GM12878 (cell line): ENCODE data around the gene ELMOD3. TPM values are rescaled to one million over a fixed set of nuclear protein-coding genes. Genes with fewer than 3 reads are reported as not detected.

Experiments
- ATAC-seq: fragments of 200-7000 bp; cut with Tn5 transposase; 3 replicates; pipeline ENCODE4 v1.9.1; 2020; ENCODE audit warnings: mild to moderate bottlenecking, moderate library complexity
- Bru-seq: library from RNA; stranded (reverse); fragments of 400-500 nt; gene quantifications from one replicate; lab custom pipeline; 2021; lab: Mats Ljungman, UMichigan
- BruChase-seq, 2 experiments: library from RNA; stranded (reverse); fragments of 400-500 nt; gene quantifications; one replicate each; lab custom pipeline; 2021; lab: Mats Ljungman, UMichigan
- BruUV-seq: library from RNA; stranded (reverse); fragments of 400-500 nt; replicated peaks from 2 replicates; lab custom pipeline; 2021; lab: Mats Ljungman, UMichigan
- CTCF ChIA-PET: fragments of 300-600 bp; sonication (Branson Sonifier 250); formaldehyde crosslinking; extraction: SDS; loops from one replicate; lab custom pipeline; 2021; ENCODE audit warnings: inconsistent platforms; lab: Yijun Ruan, JAX
- POLR2A ChIA-PET: fragments of 350-600 bp; formaldehyde crosslinking; extraction: SDS; loops from one replicate; lab custom pipeline; 2021; ENCODE audit warnings: inconsistent platforms; lab: Charles Lee
- RAD21 ChIA-PET: fragments of 300-600 bp; sonication (Branson Sonifier 250); formaldehyde crosslinking; loops from one replicate; lab custom pipeline; 2023; ENCODE audit warnings: antibody characterized with exemption; ENCODE audit not compliant: unreplicated experiment; lab: Charles Lee
- SMC1A ChIA-PET: fragments of 300-600 bp; sonication (Branson Sonifier 250); formaldehyde crosslinking; loops from one replicate; lab custom pipeline; 2023; ENCODE audit not compliant: unreplicated experiment, uncharacterized antibody; lab: Charles Lee
- DNase-seq: peaks from one replicate; pipeline ENCODE4 v3.0.0-alpha.2; 2011; ENCODE audit warnings: low read depth, low spot score
- FAIRE-seq: peaks from 3 replicates; lab custom pipeline; 2011; peaks lifted over from hg19 to GRCh38; lab: Jason Lieb, UNC
- H2AFZ ChIP-seq: 2 replicates; pipeline ENCODE4 v1.6.0; 2011; ENCODE audit warnings: low read depth, low read length, control low read depth; ENCODE audit not compliant: control insufficient read depth
- H3K27ac ChIP-seq: 2 replicates; pipeline ENCODE4 v1.5.1; 2011; ENCODE audit warnings: control low read depth; ENCODE audit not compliant: control insufficient read depth, insufficient read depth
- H3K27me3 ChIP-seq, 2 experiments: replicated peaks in 1 of 2; 2 replicates each; pipeline versions ENCODE4 v1.6.0 to v1.6.1; 2011; ENCODE audit warnings: low read length in 1 of 2; ENCODE audit not compliant: control insufficient read depth in 2 of 2, insufficient read depth in 2 of 2
- H3K36me3 ChIP-seq, 2 experiments: 2 replicates each; pipeline ENCODE4 v1.5.1; 2011; ENCODE audit warnings: low read length in 1 of 2; ENCODE audit not compliant: control insufficient read depth in 2 of 2, insufficient read depth in 2 of 2
- H3K4me1 ChIP-seq: 2 replicates; pipeline ENCODE4 v1.6.1; 2011; ENCODE audit warnings: mild to moderate bottlenecking, low read length, moderate library complexity, mixed read lengths; ENCODE audit not compliant: control insufficient read depth, insufficient read depth
- H3K4me2 ChIP-seq: 2 replicates; pipeline ENCODE4 v1.6.0; 2011; ENCODE audit warnings: control low read depth; ENCODE audit not compliant: control insufficient read depth, insufficient read depth
- H3K4me3 ChIP-seq: fragments of 200-600 bp; sonication (generic); 2 replicates; pipeline ENCODE4 v1.5.1; 2016
- H3K79me2 ChIP-seq: 2 replicates; pipeline ENCODE4 v1.6.0; 2011; ENCODE audit warnings: low read length; ENCODE audit not compliant: control insufficient read depth, insufficient read depth
- H3K9ac ChIP-seq: 2 replicates; pipeline ENCODE4 v1.8.0; 2011; ENCODE audit warnings: low read length, control low read depth, mixed read lengths; ENCODE audit not compliant: control insufficient read depth, insufficient read depth
- H3K9me3 ChIP-seq: replicated peaks from 3 replicates; pipeline ENCODE4 v1.5.1; 2011; ENCODE audit warnings: mild to moderate bottlenecking, low read length; ENCODE audit not compliant: control insufficient read depth, insufficient read depth
- H4K20me1 ChIP-seq: 2 replicates; pipeline ENCODE4 v1.6.0; 2011; ENCODE audit not compliant: control insufficient read depth, insufficient read depth
- E4F1 ChIP-seq: fragments of 450-650 bp; IDR thresholded peaks from 2 replicates; pipeline ENCODE4 v1.6.1; 2018; ENCODE audit warnings: borderline replicate concordance, mild to moderate bottlenecking; ENCODE audit not compliant: partially characterized antibody
- EZH2 ChIP-seq: IDR thresholded peaks from 2 replicates; pipeline ENCODE4 v1.6.1; 2012; ENCODE audit warnings: low read depth, mild to moderate bottlenecking, control low read depth, inconsistent platforms, low read length, borderline replicate concordance; ENCODE audit not compliant: control insufficient read depth
- NKRF ChIP-seq: fragments of 450-650 bp; conservative IDR thresholded peaks from 2 replicates; pipeline ENCODE4 v1.6.1; 2017; ENCODE audit warnings: mild to moderate bottlenecking, moderate library complexity
- POLR2AphosphoS5 ChIP-seq: IDR thresholded peaks from 2 replicates; pipeline ENCODE4 v1.6.1; 2011; ENCODE audit warnings: mild to moderate bottlenecking, low read length, inconsistent platforms
- SIX5 ChIP-seq: IDR thresholded peaks from 2 replicates; pipeline ENCODE4 v1.6.1; 2011; ENCODE audit warnings: mild to moderate bottlenecking, low read depth, low read length, moderate library complexity; ENCODE audit not compliant: severe bottlenecking
- SMARCA5 ChIP-seq: fragments of 450-650 bp; IDR thresholded peaks from 2 replicates; pipeline ENCODE4 v1.6.1; 2017; ENCODE audit warnings: mild to moderate bottlenecking
- SP1 ChIP-seq: IDR thresholded peaks from one replicate; pipeline ENCODE4 v1.6.1; 2011; ENCODE audit warnings: low read depth, low read length
- SREBF2 ChIP-seq: IDR thresholded peaks from 2 replicates; pipeline ENCODE4 v1.6.1; 2012; ENCODE audit warnings: mild to moderate bottlenecking, low read length
- YY1 ChIP-seq: IDR thresholded peaks from 2 replicates; pipeline ENCODE4 v1.6.1; 2011; ENCODE audit warnings: low read depth, mild to moderate bottlenecking, low read length
- WGBS: methylation state at CpG from one replicate; pipeline ENCODE4 v1.1.6; 2016; ENCODE audit warnings: low lambda C conversion rate; ENCODE audit not compliant: insufficient replicate concordance, insufficient coverage; ENCODE audit errors: missing lambda C conversion rate; 5-methylcytosine and 5-hydroxymethylcytosine counted together
- in situ Hi-C: fragments of 300-500 bp; cut with MboI; formaldehyde crosslinking; loops from 9 replicates; pipeline ENCODE4 v1.14.3; 2018; ENCODE audit warnings: mixed read lengths
- intact Hi-C: fragments of 100-400 bp; cut with micrococcal nuclease; formaldehyde crosslinking; loops from one replicate; pipeline ENCODE4 v1.14.2; 2022; ENCODE audit not compliant: unreplicated experiment
- long read RNA-seq, 2 experiments: library from polyadenylated mRNA; unstranded; transcript quantifications; one replicate each; pipeline ENCODE4 v2.0.0, GENCODE V29; 2019 to 2020
- polyA minus RNA-seq, 3 experiments: library from RNA; depleted of rRNA, polyadenylated mRNA; stranded (reverse); fragments of >200 nt; gene quantifications; 2 replicates each; pipeline ENCODE4 v1.2.3, GENCODE V29; 2011
- polyA plus RNA-seq, 11 experiments: library from polyadenylated mRNA; depleted of rRNA in 4 of 11; unstranded in 6 of 11; stranded (reverse) in 5 of 11; fragments of >200 nt; fragmentation: Nextera tagmentation in 4 of 11; fragmentation: Illumina TruSeq in 1 of 11; extraction: Ambion mirVana in 4 of 11; extraction: Trizol in 1 of 11; gene quantifications; 1 replicate in 1 of 11; 2 replicates in 10 of 11; pipeline versions ENCODE4 v1.2.1 to v1.2.3, GENCODE V29; 2011 to 2016; ENCODE audit warnings: inconsistent platforms in 2 of 11, missing spikeins in 2 of 11, low read depth in 1 of 11
- total RNA-seq, 4 experiments: library from RNA; depleted of rRNA in 3 of 4; stranded (reverse); fragments of >200 nt in 3 of 4; fragmentation: Illumina TruSeq in 1 of 4; extraction: Trizol in 1 of 4; gene quantifications; 2 replicates each; pipeline versions ENCODE4 v1.2.1 to v1.2.3, GENCODE V29; 2013 to 2021

ELMOD3 gene
- total RNA-seq (2013; cell fraction: nucleolus; rRNA removed): 35.5 and 42.9 TPM in 2 replicates
- total RNA-seq (2014; rRNA removed): 11.0 and 14.6 TPM in 2 replicates
- total RNA-seq (2014; rRNA removed; fragmentation: Illumina TruSeq; extraction: Trizol): 10.0 and 10.4 TPM in 2 replicates
- 10.1 and 11.2 TPM in 2 replicates for total RNA-seq (2021)
- polyA plus RNA-seq (2011; ENCODE audit: low read depth): 5.8 TPM
- polyA plus RNA-seq (2011; rRNA removed): 19.0 and 19.1 TPM in 2 replicates
- 18.8 and 22.2 TPM in 2 replicates for polyA plus RNA-seq (2011; cell fraction: cytosol; rRNA removed)
- polyA plus RNA-seq (2011; cell fraction: nucleus; rRNA removed): 48.1 and 49.9 TPM in 2 replicates
- 7.7 and 9.1 TPM in 2 replicates for polyA plus RNA-seq (2012)
- 13.5 and 14.0 TPM in 2 replicates for polyA plus RNA-seq (2014; fragmentation: Illumina TruSeq; extraction: Trizol)
- 1 to 10 TPM; 1.2 to 2.7 TPM for polyA plus RNA-seq (2014; fragmentation: Nextera tagmentation; extraction: Ambion mirVana)
- polyA plus RNA-seq (2014; rRNA removed): 12.9 and 18.8 TPM in 2 replicates
- polyA plus RNA-seq (2016; fragmentation: Nextera tagmentation; extraction: Ambion mirVana): 10 to 100 TPM; 13.9 to 14.4 TPM
- polyA minus RNA-seq (2011; rRNA and poly(A)+ RNA removed): 14.6 and 23.0 TPM in 2 replicates
- 3.0 and 3.7 TPM in 2 replicates for polyA minus RNA-seq (2011; cell fraction: cytosol; rRNA and poly(A)+ RNA removed)
- 13.4 and 18.3 TPM in 2 replicates for polyA minus RNA-seq (2011; cell fraction: nucleus; rRNA and poly(A)+ RNA removed)
- percentile 61 among the genes with signal in this experiment for Bru-seq, nascent RNA
- BruChase-seq, experiment 1, labeled RNA remaining after a 6-hour chase: percentile 72 among the genes with signal in this experiment
- percentile 69 among the genes with signal in this experiment for BruChase-seq, experiment 2, labeled RNA remaining after a 2-hour chase
- long read RNA-seq, experiment 1, partial matches to known transcripts: 0 of 5 reads
- long read RNA-seq, experiment 1, other reads (novel, unspliced or antisense): 3 of 5 reads
- long read RNA-seq, experiment 2, partial matches to known transcripts: 9 of 41 reads
- long read RNA-seq, experiment 2, other reads (novel, unspliced or antisense): 29 of 41 reads

DNA sequence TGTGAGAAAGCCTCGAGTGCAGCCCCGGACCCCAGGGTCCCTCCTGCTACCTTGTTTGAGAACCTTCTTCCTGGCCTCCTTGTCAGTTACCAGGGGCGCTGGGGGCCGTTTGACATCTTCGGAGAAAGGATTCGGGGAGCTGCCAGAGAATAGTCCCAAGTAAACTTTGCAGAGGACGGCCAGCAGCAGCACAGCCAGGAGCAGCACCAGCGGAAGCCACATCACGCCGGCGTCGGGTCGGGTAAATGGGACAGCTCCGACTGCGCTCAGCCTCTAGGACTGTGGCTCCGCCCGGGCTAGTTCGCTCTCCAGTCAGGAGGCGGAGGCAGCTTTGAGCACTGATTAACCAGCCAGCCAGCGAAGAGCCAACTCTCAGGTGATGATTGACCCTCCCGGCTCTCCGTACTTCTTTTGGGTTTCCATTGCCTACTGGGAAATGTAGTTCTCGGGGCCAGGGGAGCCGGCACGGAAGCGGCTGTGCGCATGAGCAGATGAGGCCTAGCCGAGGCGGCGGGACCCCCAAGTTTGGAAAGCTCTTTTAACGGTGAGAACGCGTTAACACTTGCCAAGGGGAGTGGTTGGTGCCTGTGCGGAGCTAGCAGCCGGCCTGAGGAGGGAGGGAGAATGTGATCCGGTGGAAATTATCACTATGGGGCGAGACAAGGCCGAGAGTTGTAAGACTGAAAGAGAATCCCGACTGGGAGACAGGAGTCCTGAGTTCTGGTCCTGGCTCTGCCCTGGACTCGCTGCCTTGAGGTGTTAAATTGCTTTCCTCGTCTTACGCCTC lies at the start of gene ELMOD3, which contains the start of gene RETSAT:
Gene ELMOD3, plus strand, starts transcription at position 484 of the 787 bp plus-strand sequence. CDS start 2,430 bp downstream, outside the sequence.
Gene RETSAT, minus strand, starts transcription at position 243 of the 787 bp plus-strand sequence. Its CDS starts 21 bp downstream, at position 222.
- Histone ChIP-seq H3K9ac (peak within 1 kb of the TSS; percentile 94), H3K79me2 (peaks cover 25% of the 10 kb centered on the region), H3K9me3 (no peaks in the 10 kb centered on the region), H3K4me2 (peak within 1 kb of the TSS; percentile 89), H4K20me1 (no peaks in the 10 kb centered on the region), H2AFZ (peak within 1 kb of the TSS; percentile 94), H3K27ac (peak within 1 kb of the TSS; percentile 74), H3K4me3 (peak within 1 kb of the TSS; percentile 87), H3K27me3 (no peaks in the 10 kb centered on the region), H3K36me3 (peaks cover 1 to 5% of the 10 kb centered on the region in 2 experiments; a peak in 3 of 4 replicates), H3K4me1 (peaks cover 4% of the 10 kb centered on the region)
- DNase-seq (peak; percentile 97), FAIRE-seq (peak; percentile 97), ATAC-seq (peak; percentile 98)
- RAD21 ChIA-PET: interaction anchor here (0.6 to 1.8 kb wide), 10 partner anchors 23 to 414 kb away, joined by 3 to 9 read pairs (median 3); partner anchors contain the start of genes SH2D6 and TGOLN2
- SMC1A ChIA-PET: interaction anchor here (0.9 to 1.6 kb wide), 8 partner anchors 11 to 197 kb away, joined by 3 to 8 read pairs (median 4); partner anchors contain the start of gene TGOLN2
- no TSS peak for BruUV-seq
- POLR2A ChIA-PET: interaction anchor here (0.6 to 3.0 kb wide), 16 partner anchors 9 to 241 kb away, joined by 3 to 20 read pairs (median 4); partner anchors contain the start of genes MAT2A, RNF181, SH2D6 and TGOLN2
- intact Hi-C loops: loop anchor here (1.0 to 2.0 kb wide), 2 partner anchors 26 to 184 kb away; partner anchors contain the start of gene MAT2A
- CTCF ChIA-PET: interaction anchor here (0.7 to 1.7 kb wide), 10 partner anchors 12 to 428 kb away, joined by 3 to 8 read pairs (median 4); partner anchors contain the start of gene TGOLN2
- in situ Hi-C loops: no loop called here
- under 1% methylated on average over 42 of the region's 42 CpGs for WGBS
- TF ChIP-seq SIX5 (peak; percentile 96), SP1 (peak; percentile 76), SMARCA5 (no peak; the same call in 1 of the 2 replicates), POLR2AphosphoS5 (peak; percentile 99), E4F1 (peak; percentile 74), EZH2 (no peak), NKRF (peak; percentile 83), YY1 (peak; percentile 72; the same call in 1 of the 2 replicates), SREBF2 (peak; percentile 60; the same call in 1 of the 2 replicates)
